Gastrocnemius medialis (tissue), 4 donors: ENCODE data around the gene CEP78.

Source experiments
- POLR2A ChIP-seq, 2 donors: fragments of 450-650 bp; IDR thresholded peaks; one replicate each; pipeline ENCODE4 v1.6.1; 2017; ENCODE audit warnings: antibody characterized with exemption in 2 of 2, mild to moderate bottlenecking in 2 of 2, moderate library complexity in 2 of 2
- TF ChIP-seq, protein P1 (sequence below), 5 experiments: fragments of 450-650 bp in 3 of 5; fragments of 200-600 bp in 2 of 5; sonication (generic) in 2 of 5; IDR thresholded peaks in 4 of 5; conservative IDR thresholded peaks in 1 of 5; 1 replicate in 4 of 5; 2 replicates in 1 of 5; pipeline ENCODE4 v1.5.1; 2016 to 2019; ENCODE audit warnings: antibody characterized with exemption in 5 of 5, mild to moderate bottlenecking in 3 of 5, moderate library complexity in 3 of 5

GRCh38 chr9:78245401-78245800, 9.5 kb downstream of the CEP78 start:
- TF ChIP-seq, protein P1, sequence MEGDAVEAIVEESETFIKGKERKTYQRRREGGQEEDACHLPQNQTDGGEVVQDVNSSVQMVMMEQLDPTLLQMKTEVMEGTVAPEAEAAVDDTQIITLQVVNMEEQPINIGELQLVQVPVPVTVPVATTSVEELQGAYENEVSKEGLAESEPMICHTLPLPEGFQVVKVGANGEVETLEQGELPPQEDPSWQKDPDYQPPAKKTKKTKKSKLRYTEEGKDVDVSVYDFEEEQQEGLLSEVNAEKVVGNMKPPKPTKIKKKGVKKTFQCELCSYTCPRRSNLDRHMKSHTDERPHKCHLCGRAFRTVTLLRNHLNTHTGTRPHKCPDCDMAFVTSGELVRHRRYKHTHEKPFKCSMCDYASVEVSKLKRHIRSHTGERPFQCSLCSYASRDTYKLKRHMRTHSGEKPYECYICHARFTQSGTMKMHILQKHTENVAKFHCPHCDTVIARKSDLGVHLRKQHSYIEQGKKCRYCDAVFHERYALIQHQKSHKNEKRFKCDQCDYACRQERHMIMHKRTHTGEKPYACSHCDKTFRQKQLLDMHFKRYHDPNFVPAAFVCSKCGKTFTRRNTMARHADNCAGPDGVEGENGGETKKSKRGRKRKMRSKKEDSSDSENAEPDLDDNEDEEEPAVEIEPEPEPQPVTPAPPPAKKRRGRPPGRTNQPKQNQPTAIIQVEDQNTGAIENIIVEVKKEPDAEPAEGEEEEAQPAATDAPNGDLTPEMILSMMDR (IDR thresholded peaks at IDR 0.05 in 4 of 5, conservative IDR thresholded peaks at IDR 0.05 in 1 of 5), result no peak
- no peak for TF ChIP-seq POLR2A (IDR thresholded peaks at IDR 0.05)
